Measurements from ENCODE around the gene SVOPL. TPM values are rescaled to one million over a fixed set of nuclear protein-coding genes. Genes with fewer than 3 reads are reported as not detected.

SVOPL gene
- total RNA-seq, 1 experiment from 2014 or later, result 1.1 TPM

DNA sequence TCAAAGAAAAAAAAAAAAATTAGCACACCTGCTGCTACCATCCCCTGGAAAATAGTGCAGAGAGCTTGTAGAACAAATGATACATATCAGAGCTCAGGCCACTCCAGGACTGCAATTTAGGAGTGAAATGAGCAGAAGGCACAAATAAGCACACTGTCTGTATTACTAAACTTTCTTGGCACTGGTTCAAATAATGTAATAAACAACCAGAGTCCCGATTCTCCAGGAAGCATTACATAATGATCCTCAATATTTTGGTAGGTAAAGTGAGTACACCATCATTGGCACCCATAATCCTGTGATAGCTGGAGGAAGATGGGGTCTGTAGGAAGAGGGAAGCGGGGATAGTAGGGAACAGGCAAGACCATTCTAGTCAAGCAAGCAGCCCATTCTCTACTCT is 74.3 kb downstream of the SVOPL start:
- Mint-ChIP-seq H3K4me1 (peaks cover 10 to 12% of the 10 kb centered on the region in 2 experiments), H3K27ac (no peak overlapping the region), H3K27me3 (ENCODE audit: low read depth) (no peaks in the 10 kb centered on the region), H3K9me3 (no peaks in the 10 kb centered on the region), H3K36me3 (ENCODE audit: insufficient read depth in 1 of 3, low read depth in 3 of 3) (no peaks in the 10 kb centered on the region), H3K4me3 (no peak overlapping the region)
- Histone ChIP-seq H2AK5ac (ENCODE audit: insufficient read length, low read length) (no peak overlapping the region), H2BK5ac (ENCODE audit: insufficient read length, low read length) (no peak overlapping the region), H2BK20ac (ENCODE audit: low read depth, low read length, poor library complexity, severe bottlenecking) (no peak overlapping the region), H3K79me2 (ENCODE audit: insufficient read depth, low read length) (no peaks in the 10 kb centered on the region), H3T11ph (ENCODE audit: low read length) (no peak overlapping the region), H3K23me2 (ENCODE audit: insufficient read length, low read depth, low read length, poor library complexity, severe bottlenecking) (no peaks in the 10 kb centered on the region), H3K9ac (ENCODE audit: extremely low read depth, insufficient read length, low read length) (no peak overlapping the region), H4K5ac (ENCODE audit: insufficient read length, low read depth, low read length) (no peak overlapping the region), H3K4me2 (ENCODE audit: insufficient read depth, insufficient read length, low read length) (no peak overlapping the region), H2BK120ac (ENCODE audit: low read depth, low read length, poor library complexity, severe bottlenecking) (no peak overlapping the region), H3K27ac (ENCODE audit: insufficient read length, low read depth, low read length) (no peak overlapping the region), H3K79me1 (ENCODE audit: insufficient read depth, low read depth, low read length, poor library complexity, severe bottlenecking) (no peaks in the 10 kb centered on the region), H3K23ac (ENCODE audit: insufficient read length, low read depth, low read length) (no peak overlapping the region), H3K4me1 (ENCODE audit: insufficient read depth, low read length) (peaks cover 4% of the 10 kb centered on the region; the same call in 1 of the 2 replicates), H4K91ac (ENCODE audit: insufficient read length, low read depth, low read length) (no peak overlapping the region), H3K9me3 (ENCODE audit: control insufficient read depth, low read depth, low read length) (no peaks in the 10 kb centered on the region), H2BK15ac (ENCODE audit: low read depth, low read length) (no peak overlapping the region), H2BK12ac (ENCODE audit: insufficient read length, low read depth, low read length) (no peak overlapping the region), H3K27me3 (ENCODE audit: insufficient read depth, low read length) (no peaks in the 10 kb centered on the region), H3K56ac (ENCODE audit: insufficient read length, low read depth, low read length) (no peak overlapping the region), H3K18ac (ENCODE audit: insufficient read length, low read depth, low read length) (no peak overlapping the region), H4K20me1 (ENCODE audit: control insufficient read depth, insufficient read depth, insufficient read length) (no peaks in the 10 kb centered on the region), H3K14ac (ENCODE audit: insufficient read depth, low read length) (no peak overlapping the region), H4K8ac (replicated peaks; ENCODE audit: insufficient read length, low read depth, low read length) (no peak overlapping the region), H2AFZ (ENCODE audit: low read length) (no peak overlapping the region), H3K4ac (ENCODE audit: low read depth, low read length) (no peak overlapping the region)
- TF ChIP-seq, protein P1, sequence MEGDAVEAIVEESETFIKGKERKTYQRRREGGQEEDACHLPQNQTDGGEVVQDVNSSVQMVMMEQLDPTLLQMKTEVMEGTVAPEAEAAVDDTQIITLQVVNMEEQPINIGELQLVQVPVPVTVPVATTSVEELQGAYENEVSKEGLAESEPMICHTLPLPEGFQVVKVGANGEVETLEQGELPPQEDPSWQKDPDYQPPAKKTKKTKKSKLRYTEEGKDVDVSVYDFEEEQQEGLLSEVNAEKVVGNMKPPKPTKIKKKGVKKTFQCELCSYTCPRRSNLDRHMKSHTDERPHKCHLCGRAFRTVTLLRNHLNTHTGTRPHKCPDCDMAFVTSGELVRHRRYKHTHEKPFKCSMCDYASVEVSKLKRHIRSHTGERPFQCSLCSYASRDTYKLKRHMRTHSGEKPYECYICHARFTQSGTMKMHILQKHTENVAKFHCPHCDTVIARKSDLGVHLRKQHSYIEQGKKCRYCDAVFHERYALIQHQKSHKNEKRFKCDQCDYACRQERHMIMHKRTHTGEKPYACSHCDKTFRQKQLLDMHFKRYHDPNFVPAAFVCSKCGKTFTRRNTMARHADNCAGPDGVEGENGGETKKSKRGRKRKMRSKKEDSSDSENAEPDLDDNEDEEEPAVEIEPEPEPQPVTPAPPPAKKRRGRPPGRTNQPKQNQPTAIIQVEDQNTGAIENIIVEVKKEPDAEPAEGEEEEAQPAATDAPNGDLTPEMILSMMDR (conservative IDR thresholded peaks at IDR 0.05), result no peak
- WGBS (ENCODE audit: extremely low coverage, insufficient read length, low lambda C conversion rate), result no CpG with 5 or more reads among the region's 2 CpGs
- DNase-seq, result no peak
